HG03520 (cell line): Measurements from ENCODE around the gene RAB21.
"Not testable (repeated sequence)": the region's sequence is repeated elsewhere in the genome, so short reads cannot be mapped to it uniquely, and the experiment has no call there.

ENCODE experiments used
- ATAC-seq: cut with Tn5 transposase; IDR thresholded peaks from one replicate; pipeline ENCODE4 v1.9.1; 2021; ENCODE audit warnings: mild to moderate bottlenecking, moderate library complexity; ENCODE audit not compliant: unreplicated experiment

Gene RAB21

GRCh38 chr12:71795901-71796300 lies 41.2 kb downstream of the RAB21 start:
- ATAC-seq = no peak

DNA sequence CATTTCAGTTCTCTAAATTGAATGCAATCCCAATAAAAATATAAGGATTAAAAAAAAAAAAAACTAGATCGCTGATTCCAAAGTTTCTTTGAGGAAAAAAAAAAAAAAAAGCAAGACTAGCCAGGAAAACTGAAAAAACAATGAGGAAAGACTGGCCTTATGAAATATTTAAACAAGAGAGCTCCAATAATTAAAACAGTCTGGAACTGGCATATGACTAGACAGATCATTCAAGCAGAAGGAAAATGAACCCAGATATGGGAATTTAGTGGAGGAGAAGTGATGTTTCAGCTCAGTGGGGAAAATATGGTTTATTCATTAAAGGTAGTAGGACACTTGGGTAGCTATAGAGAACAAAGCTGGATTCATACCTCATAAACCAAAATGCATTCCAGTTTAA lies 42.9 kb downstream of the RAB21 start:
- ATAC-seq = no peak

DNA sequence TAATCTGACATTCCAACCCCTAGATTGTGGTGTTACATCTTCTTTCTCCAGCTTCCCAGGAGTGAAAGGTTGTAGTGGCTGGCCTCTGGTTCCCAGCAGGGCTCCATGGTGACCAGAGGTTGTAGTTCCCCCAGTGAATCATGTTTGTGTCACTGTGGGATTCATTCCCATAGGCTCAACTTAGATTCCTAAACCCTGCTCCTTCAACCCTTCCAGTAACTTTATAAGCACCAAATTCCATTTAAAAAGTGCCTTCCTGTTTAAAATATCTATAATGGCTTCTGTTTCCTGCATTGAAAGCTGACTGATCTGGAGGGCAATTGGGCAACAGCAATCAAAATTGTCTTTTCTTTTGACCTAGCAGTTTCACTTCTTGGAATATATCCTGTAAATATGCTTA lies 44.4 kb downstream of the RAB21 start:
- ATAC-seq = no peak

GRCh38 chr12:71800177-71800576 lies 45.5 kb downstream of the RAB21 start:
- ATAC-seq = no peak

GRCh38 chr12:71804505-71804904 lies 49.8 kb downstream of the RAB21 start:
- no peak for ATAC-seq

GRCh38 chr12:71810921-71811320 lies 56.3 kb downstream of the RAB21 start:
- ATAC-seq = no peak

DNA sequence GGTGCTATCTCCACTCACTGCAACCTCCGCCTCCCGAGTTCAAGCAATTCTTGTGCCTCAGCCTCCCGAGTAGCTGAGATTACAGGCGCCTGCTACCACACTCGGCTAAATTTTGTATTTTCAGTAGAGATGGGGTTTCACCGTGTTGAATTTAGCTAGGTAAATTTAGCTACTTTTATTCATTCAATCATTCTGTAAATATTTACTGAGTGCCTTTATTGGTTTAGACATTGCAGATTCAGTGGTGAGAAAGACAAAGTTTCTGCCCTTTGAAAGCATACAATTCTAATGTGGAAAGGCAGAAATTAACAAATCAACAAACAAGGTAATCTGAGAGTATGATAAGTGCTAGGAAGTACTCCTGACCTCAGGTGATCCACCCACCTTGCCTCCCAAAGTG lies 60.6 kb downstream of the RAB21 start:
- ATAC-seq = not testable (repeated sequence)

DNA sequence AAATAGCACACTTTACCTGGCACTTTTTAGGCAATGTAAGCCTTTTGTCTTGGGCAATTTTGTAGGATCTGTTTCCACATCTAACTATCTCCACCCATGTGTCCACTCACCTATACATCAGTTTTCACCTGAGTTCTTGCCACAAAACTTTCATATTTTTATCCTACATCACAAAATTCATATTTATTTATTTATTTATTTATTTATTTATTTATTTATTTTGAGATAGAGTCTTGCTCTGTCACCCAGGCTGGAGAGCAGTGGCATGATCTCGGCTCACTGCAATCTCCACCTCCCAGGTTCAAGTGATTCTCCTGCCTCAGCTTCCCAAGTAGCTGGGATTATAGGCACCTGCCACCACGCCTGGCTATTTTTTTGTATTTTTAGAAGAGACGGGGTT lies 67.4 kb downstream of the RAB21 start:
- not testable (repeated sequence) for ATAC-seq

GRCh38 chr12:71828813-71829212 lies 74.2 kb downstream of the RAB21 start:
- no peak for ATAC-seq

- no peak for ATAC-seq
Observed at GRCh38 chr12:71837356-71837755, 82.7 kb downstream of the RAB21 start.

- ATAC-seq = no peak
Observed at GRCh38 chr12:71838231-71838630, 83.6 kb downstream of the RAB21 start.

DNA sequence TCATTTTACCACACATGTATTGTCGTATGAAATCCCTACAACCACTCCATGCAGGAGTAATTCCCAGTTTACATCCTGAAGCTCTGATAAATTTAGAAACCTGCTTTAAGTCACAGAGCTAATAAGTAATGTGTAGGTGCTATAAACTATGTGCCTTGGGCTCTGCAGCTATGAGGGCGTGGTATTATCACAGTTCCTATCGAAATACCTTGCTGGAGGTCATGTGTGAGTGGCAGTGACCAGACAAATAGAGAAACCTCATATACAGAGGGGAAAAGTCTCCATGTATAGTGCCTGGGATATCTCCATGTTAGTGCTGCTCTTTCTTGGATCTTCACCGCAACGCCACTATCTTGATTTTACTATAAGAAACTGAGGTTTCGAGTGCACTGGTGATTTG lies 84.0 kb downstream of the RAB21 start:
- ATAC-seq = no peak

DNA sequence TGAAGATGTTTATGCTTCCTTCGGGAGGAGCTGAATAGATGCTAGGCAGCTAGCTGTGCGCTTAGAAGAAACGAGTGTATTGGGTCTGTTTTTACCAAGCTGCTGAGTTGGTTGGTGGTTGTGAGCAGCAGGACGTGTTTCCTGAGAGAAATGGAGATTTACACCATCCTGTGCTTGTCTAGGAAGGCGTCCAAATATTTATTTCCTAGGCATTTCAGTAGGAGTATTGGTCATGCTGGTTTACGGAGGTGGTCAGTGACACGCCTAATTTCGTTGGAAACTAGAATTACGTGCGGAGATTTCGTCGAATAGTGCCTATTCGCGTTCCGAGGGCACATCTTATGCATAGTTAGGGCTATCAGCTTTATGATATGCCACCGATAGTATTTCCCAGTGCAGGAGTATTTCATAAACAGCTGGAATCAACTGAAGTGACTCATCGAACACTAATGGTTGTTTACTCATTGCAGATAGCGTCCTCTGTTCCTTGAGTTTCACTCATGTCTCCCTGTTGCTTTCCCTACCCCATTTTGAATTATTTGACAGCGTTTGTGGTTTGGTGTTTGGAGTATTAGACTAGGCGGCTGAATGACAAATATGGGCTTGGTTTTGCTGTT lies 85.7 kb downstream of the RAB21 start:
- peak; percentile 7 for ATAC-seq

GRCh38 chr12:71846322-71846940 lies 91.8 kb downstream of the RAB21 start:
- ATAC-seq = no peak

DNA sequence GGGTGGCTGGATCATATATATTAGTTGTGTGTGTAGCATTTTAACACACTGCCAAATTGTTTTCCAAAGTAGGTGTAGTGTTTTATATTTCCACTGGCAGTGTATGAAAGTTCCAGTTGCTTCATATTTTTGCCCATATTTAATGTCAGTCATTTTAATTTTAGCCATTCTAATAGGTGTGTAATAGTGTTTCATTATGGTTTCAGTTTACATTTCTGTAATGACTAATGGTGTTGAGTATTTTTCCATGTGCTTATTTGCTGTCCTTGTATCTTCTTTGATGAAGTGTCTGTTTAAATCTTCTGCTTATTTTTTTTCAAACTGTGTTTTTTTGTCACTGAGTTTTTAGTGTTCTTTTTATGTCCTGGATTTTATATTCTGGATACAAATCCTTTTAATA lies 93.5 kb downstream of the RAB21 start:
- ATAC-seq = peak; percentile 73

- ATAC-seq = no peak
Observed at GRCh38 chr12:71849109-71849851, 94.6 kb downstream of the RAB21 start.
